ENCODE measurements around the gene SOX13. TPM values are rescaled to one million over a fixed set of nuclear protein-coding genes. Genes with fewer than 3 reads are reported as not detected.
"Not testable (repeated sequence)": the region's sequence is repeated elsewhere in the genome, so short reads cannot be mapped to it uniquely, and the experiment has no call there.

Gene SOX13
- total RNA-seq, 1 experiment from 2014 or later: 4.4 TPM

DNA sequence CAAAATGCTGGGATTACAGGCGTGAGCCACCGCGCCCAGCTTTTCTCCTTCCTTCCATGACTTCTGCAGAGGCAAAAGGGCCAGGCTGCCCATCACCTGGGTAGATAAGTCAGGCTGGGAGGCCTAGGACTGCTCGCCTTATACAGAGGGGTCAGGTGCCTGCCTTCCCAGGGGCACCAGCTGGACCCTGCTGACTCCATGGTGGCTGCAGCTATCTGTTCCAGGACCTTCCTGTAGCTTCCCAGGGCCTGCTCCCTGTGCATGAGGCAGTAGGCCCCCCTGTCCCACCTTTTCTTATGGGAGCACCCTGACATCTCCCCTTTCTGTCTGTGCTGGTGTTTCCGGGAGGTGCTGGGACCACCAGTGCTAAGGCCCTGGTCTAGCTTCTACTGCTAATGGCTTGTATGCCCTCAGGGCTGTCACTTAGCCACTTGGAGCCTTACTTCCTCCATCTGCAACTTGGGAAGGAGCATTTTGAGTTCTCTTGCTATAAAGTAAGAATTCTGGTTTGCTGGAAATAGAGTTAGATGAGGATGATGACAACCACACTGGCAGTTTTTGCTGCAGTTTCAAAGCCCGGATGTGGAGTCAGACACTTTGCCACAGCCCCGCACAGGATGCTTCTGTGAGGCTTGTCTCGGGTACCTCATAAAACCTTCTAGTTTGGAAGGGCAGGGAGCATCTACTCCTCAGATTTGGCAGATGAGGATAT, 14.4 kb downstream of the SOX13 start:
- DNase-seq (ENCODE audit: low read depth): no peak

DNA sequence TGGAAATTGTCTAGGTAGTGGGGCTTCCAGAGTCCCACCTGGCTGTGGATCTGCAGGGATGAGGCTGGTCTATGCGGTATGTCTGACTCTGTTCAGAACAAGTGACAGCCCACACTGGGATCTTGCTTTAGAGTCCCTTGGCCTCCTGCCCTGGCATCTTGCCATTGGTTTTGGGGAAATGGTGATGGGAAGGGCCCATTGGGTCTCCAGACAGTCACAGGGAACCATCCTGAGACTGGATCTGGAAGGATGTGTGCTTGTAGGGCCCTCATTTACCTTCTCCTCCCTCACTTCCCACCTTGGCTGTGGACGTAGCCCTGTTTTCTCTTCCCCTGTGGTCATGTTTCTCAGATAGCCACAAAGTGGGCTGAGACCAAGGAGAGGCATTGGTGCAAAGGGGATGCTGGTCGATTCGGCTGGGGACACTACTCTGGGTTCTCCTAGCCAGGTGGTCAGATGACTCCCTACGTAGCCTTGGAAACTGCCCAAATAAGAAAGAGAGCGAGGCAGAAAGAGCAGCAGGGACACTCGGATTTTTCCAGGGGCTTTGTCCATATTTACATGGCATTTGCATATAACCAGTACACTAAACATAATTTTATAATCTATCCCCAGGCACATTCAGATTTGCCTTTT, 15.1 kb downstream of the SOX13 start:
- no peak for DNase-seq (ENCODE audit: low read depth)

DNA sequence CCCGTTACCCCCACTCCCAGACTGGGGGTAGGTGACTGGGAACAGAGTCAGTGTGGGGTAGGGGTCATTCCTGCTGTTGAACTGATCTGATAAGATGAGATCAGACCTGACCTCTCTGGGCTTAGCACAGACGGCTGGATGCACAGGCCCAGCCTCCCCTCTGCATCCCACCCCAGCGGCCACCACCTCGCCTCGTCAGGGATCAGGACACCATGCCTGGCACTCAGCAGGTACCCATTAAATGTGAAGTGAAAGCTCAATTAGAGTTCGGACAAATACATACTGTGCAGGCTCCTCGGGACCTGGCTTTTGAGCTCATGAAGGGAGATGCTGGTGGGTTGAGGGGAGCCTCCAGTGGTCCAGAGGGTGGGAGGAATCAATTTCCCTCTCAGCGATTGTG, 15.7 kb downstream of the SOX13 start:
- DNase-seq (ENCODE audit: low read depth): no peak

DNA sequence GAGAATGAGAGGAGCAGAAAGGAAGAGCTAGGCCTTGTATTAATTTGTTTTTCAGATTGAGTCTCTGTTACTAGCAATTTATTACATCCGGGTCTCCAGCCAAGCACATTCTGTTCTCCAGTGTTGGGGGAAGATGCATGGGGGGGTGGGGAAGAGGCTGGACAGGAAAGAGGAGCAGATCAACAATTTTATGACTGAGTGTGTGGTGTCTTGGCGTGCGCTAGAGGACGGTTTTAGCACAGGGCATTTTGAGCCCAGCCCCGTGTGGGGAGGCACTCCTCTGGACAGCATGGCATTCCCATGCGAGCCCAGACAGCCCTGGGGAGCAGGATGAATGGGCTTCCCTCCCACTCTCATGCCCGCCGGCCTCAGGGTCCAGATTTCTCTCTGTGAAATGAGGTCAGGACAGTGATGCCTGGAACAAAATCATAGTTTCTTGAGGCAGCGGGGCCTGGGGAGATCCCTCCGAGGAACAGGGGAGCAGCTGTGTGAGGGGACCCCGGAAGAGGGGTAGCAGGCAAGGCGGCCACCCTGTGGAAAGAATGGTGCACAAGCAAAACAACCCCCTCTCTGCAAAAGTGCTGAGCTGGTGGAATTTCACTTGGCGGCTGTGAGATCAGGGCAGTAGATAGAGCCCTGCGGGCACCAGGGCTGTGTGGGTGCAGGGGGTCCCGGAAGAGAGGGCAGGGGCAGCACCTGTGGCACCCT, 16.3 kb downstream of the SOX13 start:
- peak; percentile 24 for DNase-seq (ENCODE audit: low read depth)

DNA sequence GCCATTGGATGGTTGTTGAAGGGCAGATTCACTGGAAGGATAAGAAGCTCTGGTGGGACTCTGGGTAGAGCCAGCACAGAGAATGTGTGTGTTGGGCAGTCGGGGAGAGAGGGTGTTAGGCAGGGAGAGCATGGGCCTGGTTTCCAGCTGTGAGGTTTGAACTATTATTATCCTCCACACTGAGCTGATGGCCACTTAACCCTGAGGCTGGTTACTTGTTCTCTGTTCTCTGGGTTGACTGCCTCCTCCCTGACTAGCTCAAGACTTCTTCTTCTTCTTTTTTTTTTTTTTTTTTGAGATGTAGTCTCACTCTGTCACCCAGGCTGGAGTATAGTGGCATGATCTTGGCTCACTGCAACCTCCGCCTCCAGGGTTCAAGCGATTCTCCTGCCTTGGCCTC, 17.2 kb downstream of the SOX13 start:
- not testable (repeated sequence) for DNase-seq (ENCODE audit: low read depth)

DNA sequence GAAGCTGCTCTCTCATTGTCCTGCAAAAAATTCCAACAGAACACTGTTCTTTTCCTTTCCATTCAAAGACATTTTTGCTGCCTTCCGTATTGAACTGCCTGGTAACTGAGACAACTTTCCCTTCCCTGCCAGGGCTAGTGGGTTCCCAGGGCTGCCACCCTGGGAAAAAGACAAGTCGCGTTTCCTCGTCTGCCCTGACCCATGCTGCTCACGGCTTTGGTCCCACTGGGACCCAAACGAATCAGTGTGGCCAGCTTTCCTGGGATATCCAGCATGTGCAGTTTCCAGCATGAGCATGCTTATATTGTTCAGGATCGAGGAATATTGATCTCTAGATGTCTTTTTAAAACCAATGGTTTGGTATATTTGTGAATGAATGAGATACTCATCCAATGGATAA, 18.2 kb downstream of the SOX13 start:
- no peak for DNase-seq (ENCODE audit: low read depth)

DNA sequence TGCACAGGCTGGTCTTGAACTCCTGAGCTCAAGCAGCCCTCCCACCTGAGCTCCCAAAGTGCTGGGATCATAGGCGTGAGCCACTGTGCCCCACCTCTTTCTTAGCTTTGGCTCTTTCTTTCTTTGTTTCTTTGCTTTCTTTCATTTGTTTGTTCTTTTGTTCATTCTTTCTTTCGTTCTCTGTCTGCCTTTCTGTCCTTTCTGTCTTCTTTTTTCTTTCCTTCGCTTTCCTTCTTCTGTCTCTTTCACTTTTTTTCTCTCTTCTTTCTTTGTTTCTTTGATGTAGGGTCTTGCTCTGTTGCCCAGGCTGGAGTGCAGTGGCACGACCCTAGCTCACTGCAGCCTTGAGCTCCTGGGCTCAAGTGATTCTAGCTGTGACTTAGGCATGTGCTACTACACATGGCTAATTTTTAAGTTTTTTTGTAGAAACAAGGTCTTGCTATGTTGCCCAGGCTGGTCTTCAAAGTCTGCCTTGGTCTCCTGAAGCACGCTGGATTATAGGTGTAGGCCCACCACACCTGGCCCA, 18.9 kb downstream of the SOX13 start:
- DNase-seq (ENCODE audit: low read depth): no peak

DNA sequence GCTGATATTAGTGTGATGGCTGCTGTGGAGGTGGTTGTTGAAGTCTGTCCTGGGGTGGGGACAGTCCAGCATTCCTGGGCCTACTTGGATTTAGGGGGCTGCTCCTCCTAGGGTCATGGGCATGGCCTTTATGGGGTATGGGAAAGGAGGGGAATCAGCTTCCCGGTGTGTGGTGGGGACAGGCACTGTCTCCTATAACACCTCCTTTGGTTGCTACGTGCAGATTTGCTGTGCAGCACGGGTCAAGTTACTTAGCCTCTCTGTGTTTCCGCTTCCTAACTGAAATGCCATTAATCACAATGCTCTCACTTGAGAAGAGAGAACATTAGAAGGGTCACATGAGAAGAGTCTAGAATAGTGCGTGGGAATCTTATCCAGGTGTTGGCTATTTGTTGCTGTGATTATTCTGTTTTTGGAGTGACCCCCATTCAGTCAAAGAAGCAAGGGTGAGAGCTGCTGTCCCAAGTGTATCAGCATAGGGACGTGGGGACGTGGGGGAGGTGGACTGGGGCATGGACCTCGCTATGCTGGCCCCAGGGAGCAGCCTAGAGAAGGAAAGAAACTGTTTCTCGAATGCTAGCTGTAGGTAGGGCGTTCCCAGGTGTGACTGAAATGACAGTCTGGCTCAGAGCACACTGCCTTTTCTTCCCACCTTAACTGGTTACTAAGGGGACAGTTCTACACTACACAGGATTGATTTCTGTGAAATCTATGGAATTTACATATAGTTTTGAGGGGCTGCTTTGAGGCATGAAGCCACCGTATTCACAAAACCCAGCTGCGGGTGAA, 19.9 kb downstream of the SOX13 start:
- DNase-seq (ENCODE audit: low read depth): no peak

DNA sequence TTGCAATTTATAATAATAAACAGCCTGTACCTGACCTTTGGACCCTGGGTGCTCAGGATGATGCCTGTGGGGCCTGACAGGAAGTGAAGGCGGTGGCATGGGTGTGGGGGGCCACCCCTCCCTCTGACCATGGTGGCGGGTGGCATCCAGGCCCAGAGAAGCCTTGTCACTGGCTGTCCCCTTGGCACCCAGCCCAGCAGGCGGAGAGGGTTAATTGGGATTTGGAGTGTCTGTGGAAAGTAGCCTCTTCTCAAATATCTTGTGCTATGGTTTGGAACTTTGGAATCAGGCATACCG, 20.5 kb downstream of the SOX13 start:
- no peak for DNase-seq (ENCODE audit: low read depth)

DNA sequence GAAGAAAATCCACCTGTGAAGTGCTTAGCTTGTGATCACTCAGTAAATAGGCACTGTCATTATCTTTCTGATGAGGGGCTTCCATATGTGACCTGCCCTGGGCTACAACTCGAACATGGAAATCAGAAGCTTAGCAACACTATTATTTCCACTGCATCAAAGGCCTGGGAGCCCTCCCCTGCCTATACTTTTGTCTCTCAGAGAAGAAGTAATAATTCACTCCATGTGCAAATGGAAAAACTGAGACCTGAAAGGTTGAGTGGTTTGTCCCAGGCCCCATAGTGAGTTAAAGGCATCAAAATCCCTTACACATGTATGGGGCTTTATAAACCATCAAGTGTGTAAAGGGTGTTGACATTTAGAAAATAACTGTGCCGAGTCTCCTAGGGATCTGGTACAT, 20.9 kb downstream of the SOX13 start:
- DNase-seq (ENCODE audit: low read depth): no peak

DNA sequence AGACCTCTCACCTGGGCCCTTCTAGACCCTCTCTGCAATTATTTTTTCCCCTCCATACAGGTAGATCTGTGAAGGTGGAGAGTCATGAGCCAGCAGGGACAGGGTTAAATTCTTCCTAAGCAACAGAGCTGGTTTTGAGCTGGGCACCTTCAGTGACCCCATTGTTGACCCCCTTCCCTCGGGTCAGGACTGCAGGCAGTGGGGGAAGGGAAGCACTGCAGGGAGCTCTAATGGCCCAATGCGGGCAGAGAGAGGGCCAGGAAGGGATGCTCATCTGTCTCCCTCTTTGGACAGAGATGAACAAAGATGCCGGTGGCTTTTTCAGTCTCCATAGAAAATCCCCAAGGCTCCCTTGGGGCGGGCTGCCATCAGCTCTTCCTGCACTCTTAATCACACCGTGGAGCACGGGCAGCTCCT, 21.4 kb downstream of the SOX13 start:
- no peak for DNase-seq (ENCODE audit: low read depth)

DNA sequence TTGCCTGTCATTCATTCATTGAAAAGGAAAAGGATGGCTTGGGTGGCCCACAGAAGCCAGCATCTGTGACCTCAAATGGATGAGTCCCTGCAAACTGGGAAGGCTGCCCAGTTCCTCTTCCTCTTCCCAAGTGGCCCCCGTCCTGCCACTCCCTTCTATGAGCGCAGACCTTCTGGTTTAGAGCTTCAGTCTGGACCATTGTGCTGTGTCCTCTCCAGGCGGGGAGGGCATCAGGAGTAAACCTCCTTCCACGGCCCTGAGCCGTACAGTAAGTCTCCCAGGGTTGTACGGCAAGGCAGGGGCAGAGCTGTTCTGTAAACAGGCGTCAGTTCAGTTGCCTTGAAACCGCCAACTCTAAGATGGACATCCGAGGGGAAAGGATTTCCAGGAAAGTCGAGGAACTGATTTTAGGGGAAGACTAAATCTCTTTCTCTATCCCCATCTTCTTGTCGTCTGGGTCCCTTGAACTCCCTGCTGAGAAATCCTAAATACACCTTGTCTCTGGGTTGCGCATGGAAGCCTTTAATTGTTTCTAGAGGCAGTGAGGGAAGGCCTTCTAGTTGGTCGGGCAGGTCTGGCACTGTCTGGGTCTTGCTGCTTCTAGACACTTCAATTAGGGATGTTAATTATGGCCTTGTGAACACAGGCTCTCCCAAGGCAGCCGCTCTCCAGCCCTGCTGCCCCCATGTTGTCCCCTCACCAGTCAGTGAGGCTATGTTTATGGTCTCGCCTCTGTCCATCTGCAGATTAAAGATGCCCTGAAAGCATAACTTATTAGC, 22.1 kb downstream of the SOX13 start:
- DNase-seq (ENCODE audit: low read depth): no peak

DNA sequence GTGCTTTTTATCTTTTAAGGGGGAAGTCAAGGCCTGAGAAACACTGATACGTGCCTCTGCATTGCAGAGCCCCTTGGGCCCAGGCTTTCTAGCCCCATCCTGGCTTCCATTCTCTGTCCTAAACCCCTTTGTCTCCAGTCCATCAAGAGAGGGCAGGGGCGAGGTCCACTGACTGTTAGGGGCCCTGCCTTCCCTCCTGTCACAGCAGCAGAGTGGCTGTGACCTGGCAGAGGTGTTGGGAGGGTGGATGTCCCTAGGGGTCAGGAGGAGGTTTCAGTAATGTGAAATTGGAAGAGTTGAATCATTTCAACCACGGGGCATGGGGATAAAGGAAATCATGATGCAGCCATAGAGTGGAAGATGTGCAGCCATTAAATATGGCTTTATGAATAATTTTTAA, 24.0 kb downstream of the SOX13 start:
- DNase-seq (ENCODE audit: low read depth): no peak

DNA sequence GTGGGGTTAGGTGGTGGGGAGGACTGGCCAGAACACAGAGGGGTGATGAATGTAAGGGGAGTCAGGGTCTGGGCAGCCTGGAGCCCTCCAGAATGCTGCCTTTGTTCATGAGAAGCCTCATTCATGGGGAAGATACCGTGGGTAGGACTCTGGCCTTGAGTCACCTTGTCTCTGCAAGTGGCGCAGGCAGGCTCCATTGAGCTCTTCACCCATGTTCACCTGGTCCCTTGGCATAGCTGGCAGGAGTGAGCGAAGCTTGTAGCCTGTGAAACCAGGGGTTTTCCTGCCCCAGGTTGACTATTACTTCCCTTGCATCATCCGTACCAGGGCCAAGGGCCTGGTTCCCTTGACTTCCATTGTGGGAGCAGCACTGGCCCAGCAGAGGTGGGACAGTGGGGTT, 25.8 kb downstream of the SOX13 start:
- DNase-seq (ENCODE audit: low read depth): no peak

DNA sequence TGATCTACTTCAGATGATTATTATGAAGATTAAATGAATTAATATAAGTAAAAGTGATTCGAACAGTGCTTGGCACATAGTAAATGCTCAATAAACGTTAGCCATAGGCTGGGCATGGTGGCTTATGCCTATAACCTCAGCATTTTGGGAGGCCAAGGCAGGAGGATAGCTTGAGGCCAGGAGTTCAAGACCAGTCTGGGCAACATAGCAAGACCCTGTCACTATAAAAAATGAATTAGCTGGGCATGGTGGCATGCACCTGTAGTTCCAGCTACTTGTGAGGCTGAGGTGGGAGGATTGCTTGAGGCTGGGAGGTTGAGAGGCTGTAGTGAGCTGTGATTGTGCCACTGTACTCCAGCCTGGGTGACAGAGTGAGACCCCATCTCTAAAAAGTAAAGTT, 26.8 kb downstream of the SOX13 start:
- not testable (repeated sequence) for DNase-seq (ENCODE audit: low read depth)

DNA sequence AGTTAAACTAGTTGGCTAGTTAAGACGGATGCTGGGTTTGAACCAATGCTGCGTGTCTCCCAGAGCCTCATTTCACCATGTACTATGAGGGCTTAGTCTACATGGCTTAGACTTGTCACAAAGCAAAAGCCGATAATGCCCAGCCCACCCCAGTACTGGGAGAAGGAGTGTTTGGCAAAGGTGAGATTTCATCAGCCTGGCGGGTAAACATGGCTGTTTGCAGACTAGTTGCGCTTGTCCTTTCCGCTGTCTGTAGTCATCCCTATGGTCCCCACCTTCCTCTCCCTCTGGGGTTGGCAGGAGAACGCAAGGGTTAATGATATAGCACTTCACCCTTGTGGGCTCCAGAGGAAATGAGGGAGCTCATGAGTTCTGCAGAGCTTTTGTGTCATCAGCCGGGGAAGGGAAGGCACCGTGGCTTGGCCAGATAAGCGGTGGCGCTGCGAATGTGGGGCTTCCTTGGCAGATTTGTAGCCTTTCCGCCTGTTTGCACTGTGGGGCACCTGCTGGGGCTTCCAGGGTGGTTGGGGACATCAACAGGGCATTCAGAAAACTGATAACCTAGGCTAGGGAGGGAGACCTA, 29.2 kb downstream of the SOX13 start:
- DNase-seq (ENCODE audit: low read depth): no peak

DNA sequence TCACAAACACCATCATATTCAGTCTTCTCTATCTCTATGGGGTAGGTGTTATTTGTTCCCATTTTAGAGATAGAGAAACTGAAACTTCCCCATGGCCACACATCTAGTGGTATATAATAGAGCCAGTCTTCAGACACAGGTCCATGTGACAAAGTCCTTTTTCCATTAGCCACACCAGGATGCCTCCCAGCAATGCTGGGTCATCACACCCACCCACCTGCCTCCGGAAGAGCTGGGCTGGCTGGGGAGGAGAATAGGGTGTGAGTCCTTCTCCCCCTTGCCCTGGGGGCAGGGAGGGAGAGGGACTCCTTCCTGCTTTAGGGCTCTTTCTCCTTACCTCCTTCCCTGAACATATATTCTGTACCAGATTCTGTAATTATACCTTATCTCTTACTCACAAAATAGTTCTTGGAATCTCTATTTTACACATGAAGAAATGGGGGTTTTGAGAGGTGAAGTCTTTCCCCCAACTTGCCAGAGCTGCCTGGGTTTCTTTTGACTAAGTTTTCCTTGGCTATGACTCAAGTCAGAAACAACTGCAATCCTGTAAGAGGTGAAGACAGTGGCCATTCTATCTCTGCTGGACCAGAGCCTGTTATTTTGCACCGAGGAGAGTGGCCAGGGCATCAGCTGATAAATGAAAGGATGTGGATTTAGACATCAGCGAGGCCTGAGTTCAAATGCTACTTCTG, 30.0 kb downstream of the SOX13 start:
- peak; percentile 75 for DNase-seq (ENCODE audit: low read depth)

DNA sequence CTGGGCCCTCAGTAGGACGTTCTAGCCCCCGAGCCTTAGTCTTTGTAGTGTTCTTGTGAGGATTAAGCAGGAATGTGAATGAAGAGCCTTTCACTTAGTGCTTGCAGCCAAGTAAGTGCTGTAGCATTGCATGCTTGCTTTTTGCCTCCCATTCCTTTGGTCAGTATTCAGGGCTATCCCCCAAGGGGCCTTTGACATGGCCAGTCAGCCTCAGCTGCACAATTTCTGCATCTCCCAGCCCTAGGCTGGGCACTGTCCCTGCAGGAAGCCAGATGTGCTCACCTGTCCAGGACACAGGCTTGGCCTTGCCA, 30.5 kb downstream of the SOX13 start:
- peak; percentile 16 for DNase-seq (ENCODE audit: low read depth)

DNA sequence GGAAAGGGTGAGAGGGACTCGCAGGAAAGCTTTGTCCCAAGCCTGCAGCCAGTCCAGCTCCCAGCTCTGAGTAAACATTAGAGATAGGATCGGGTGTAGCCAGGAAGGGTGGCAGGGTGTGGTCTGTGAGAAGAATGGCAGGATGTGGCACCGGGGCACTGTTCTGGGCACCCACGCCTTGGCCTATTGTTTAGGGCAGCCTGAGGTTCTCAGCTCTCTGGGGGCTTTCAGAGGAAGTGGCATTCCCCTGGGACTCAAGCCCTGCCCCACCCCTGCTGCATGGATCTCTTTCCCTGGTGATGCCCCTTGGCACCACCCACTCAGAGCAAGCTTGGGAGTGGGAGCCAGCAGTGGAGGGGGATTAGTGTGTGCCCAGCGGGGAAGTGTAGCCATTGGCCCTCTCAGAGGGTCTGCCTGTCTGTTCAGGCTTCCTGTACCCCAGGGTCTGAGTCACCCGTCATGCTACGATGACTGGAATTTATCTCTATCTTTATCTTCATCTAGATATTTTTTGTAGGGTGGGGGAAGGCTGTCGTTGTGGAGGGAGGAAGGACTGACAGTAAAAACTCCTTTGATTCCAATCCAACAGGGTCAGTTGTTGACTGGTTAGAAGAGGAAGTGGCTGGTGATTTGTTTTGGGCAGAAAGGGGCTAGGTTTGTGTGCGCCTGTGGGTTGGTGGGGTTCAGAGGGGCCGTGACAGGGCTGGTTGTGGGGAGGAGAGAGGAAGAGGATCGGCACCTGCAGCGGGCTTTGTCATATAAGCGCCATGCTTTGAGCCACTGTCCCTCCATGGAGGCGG, 31.6 kb downstream of the SOX13 start:
- DNase-seq (ENCODE audit: low read depth): peak; percentile 89

DNA sequence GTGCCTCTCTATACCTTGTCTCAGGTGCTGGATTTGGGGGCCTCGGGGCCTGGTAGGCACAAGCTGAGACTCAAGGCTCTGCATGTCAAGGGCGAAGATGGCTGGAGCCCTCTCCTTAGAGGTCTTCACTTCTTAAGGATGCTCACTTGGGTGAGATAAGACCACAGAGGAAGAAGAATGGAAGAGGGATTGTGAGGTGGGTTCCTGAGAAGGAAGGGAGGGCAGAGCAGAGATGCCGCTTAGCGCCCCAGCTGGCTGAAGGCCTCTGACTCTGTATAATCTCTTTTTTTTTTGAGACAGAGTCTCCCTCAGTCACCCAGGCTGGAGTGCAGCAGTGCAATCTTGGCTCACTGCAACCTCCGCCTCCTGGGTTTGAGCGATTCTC, 32.2 kb downstream of the SOX13 start:
- no peak for DNase-seq (ENCODE audit: low read depth)

Measured in RPMI7951 (cell line).